ENCODE measurements around the gene MARCHF4. TPM values are rescaled to one million over a fixed set of nuclear protein-coding genes. Genes with fewer than 3 reads are reported as not detected.

Gene MARCHF4
- total and polyA plus RNA-seq, 3 donors from 2014 or later = 0.09 to 0.16 (median 0.12) TPM

DNA sequence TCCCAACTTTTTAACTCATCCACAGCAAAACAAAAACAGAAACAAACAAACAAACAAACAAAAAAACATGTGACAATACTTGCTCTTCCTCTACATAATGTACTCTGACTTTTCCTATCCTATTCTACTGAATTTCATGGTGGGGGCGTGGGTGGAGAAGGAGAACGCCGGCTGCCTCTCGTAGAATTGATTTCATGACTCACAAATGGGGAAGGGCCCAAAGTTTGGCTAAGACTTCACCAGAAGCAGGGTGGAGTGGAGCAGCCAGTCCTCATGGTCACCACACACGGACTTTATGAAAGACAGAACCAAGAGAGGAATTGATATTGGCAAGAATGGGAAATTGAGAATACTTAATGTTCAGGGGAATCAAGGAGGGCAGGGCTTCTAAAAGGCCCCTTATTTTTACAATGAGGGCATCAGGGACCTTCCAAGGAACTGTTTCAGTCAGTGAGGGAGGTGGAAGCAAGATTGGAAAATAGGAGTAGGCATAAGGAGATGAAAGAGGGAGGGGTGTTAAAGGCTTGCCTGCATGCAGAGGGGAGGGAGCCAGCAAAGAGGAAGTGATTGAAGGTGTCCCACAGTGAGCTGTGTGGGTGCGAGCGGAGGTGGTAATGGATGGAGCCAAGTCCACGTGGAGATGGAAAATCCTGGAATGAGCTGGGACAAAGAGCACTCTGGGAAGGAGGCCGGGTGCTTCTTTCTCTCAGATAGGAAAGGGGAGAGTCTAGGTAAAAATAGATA lies 27.9 kb downstream of the MARCHF4 start:
- intact Hi-C loops (cut with DNase I; ENCODE audit: low total_unique reads) = no loop called here
- no peak overlapping the region for H3K4me3 ChIP-seq
- no peak for DNase-seq
- no peaks in the 10 kb centered on the region for H3K36me3 ChIP-seq (ENCODE audit: low read depth, missing control alignments)
- WGBS, 2 donors = 50 to 58% methylated on average over 9 of the region's 9 CpGs
- H3K27me3 ChIP-seq = no peaks in the 10 kb centered on the region
- TF ChIP-seq, protein P1, sequence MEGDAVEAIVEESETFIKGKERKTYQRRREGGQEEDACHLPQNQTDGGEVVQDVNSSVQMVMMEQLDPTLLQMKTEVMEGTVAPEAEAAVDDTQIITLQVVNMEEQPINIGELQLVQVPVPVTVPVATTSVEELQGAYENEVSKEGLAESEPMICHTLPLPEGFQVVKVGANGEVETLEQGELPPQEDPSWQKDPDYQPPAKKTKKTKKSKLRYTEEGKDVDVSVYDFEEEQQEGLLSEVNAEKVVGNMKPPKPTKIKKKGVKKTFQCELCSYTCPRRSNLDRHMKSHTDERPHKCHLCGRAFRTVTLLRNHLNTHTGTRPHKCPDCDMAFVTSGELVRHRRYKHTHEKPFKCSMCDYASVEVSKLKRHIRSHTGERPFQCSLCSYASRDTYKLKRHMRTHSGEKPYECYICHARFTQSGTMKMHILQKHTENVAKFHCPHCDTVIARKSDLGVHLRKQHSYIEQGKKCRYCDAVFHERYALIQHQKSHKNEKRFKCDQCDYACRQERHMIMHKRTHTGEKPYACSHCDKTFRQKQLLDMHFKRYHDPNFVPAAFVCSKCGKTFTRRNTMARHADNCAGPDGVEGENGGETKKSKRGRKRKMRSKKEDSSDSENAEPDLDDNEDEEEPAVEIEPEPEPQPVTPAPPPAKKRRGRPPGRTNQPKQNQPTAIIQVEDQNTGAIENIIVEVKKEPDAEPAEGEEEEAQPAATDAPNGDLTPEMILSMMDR (IDR thresholded peaks at IDR 0.05) = no peak
- TF ChIP-seq POLR2A (IDR thresholded peaks at IDR 0.05) = no peak
- H3K9me3 ChIP-seq = no peaks in the 10 kb centered on the region
- peaks cover 13% of the 10 kb centered on the region for H3K4me1 ChIP-seq
- H3K27ac ChIP-seq = no peak overlapping the region

DNA sequence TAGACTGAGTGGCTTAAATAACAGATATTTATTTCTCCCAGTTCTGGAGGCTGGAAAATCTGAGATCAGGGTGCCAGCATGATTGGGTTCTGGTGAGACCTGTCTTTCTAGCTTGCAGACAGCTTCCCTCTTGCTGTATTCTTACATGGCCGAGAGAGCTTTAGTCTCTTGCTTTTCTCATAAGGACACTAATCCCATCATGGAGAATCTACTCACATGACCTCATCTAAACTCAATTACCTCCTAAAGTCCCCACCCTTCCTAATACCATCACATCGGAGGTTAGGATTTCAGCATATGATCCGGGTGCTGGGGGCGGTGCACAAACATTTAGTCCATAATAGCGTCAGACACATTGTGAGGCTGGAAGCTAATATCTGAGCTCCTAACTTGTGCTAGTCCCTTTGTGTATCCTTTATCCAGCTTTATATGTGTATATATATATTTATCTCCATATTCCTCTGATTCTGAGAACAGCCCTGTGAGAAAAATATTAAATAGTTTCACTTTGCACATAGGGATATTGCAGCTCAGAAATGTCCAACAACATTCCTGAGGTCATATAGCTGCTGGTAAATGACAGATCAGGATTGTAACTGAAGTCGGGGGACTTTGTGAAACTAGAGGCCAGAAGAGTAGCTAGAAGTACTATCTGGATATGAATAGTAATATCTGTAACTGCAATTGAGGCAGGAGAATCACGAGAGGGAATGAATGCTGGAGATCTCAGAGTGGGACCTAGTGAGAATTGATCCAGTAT lies 28.9 kb downstream of the MARCHF4 start:
- intact Hi-C loops (cut with DNase I; ENCODE audit: low total_unique reads) = no loop called here
- H3K9me3 ChIP-seq = no peaks in the 10 kb centered on the region
- no peaks in the 10 kb centered on the region for H3K36me3 ChIP-seq (ENCODE audit: low read depth, missing control alignments)
- H3K27ac ChIP-seq = no peak overlapping the region
- 85 to 87% methylated on average over 7 of the region's 7 CpGs for WGBS, 2 donors
- no peaks in the 10 kb centered on the region for H3K27me3 ChIP-seq
- H3K4me3 ChIP-seq = no peak overlapping the region
- TF ChIP-seq, protein P1 (IDR thresholded peaks at IDR 0.05) = no peak
- no peak for TF ChIP-seq POLR2A (IDR thresholded peaks at IDR 0.05)
- no peak for DNase-seq
- H3K4me1 ChIP-seq = peaks cover 13% of the 10 kb centered on the region

- DNase-seq = no peak
- H3K27ac ChIP-seq = no peak overlapping the region
- TF ChIP-seq POLR2A (IDR thresholded peaks at IDR 0.05) = no peak
- TF ChIP-seq, protein P1 (IDR thresholded peaks at IDR 0.05) = no peak
- H3K36me3 ChIP-seq (ENCODE audit: low read depth, missing control alignments) = no peaks in the 10 kb centered on the region
- no peaks in the 10 kb centered on the region for H3K9me3 ChIP-seq
- H3K4me3 ChIP-seq = no peak overlapping the region
- 40 to 53% methylated on average over 3 of the region's 3 CpGs for WGBS, 2 donors
- no peaks in the 10 kb centered on the region for H3K27me3 ChIP-seq
- intact Hi-C loops (cut with DNase I; ENCODE audit: low total_unique reads) = no loop called here
- H3K4me1 ChIP-seq = peaks cover 13% of the 10 kb centered on the region
Measured at GRCh38 chr2:216341121-216341520, 31.2 kb downstream of the MARCHF4 start.

- TF ChIP-seq POLR2A (IDR thresholded peaks at IDR 0.05) = no peak
- TF ChIP-seq, protein P1 (IDR thresholded peaks at IDR 0.05) = no peak
- no peak overlapping the region for H3K4me3 ChIP-seq
- DNase-seq = no peak
- no peaks in the 10 kb centered on the region for H3K27me3 ChIP-seq
- intact Hi-C loops (cut with DNase I; ENCODE audit: low total_unique reads) = no loop called here
- no peaks in the 10 kb centered on the region for H3K9me3 ChIP-seq
- H3K27ac ChIP-seq = no peak overlapping the region
- H3K36me3 ChIP-seq (ENCODE audit: low read depth, missing control alignments) = no peaks in the 10 kb centered on the region
- H3K4me1 ChIP-seq = peaks cover 13% of the 10 kb centered on the region
- 60 to 63% methylated on average over 1 of the region's 1 CpG for WGBS, 2 donors
Measured at GRCh38 chr2:216340280-216340631, 32.0 kb downstream of the MARCHF4 start.
